NCI-H1694 treated with DMSO at 0.1 percent for 48 hours (cell line): ENCODE measurements around the gene TBC1D10B.
"Not testable (repeated sequence)": the region's sequence is repeated elsewhere in the genome, so short reads cannot be mapped to it uniquely, and the experiment has no call there.

Source experiments
- DNase-seq: peaks from one replicate; lab custom pipeline; 2025; lab: John Stamatoyannopoulos, UW

Gene TBC1D10B

DNA sequence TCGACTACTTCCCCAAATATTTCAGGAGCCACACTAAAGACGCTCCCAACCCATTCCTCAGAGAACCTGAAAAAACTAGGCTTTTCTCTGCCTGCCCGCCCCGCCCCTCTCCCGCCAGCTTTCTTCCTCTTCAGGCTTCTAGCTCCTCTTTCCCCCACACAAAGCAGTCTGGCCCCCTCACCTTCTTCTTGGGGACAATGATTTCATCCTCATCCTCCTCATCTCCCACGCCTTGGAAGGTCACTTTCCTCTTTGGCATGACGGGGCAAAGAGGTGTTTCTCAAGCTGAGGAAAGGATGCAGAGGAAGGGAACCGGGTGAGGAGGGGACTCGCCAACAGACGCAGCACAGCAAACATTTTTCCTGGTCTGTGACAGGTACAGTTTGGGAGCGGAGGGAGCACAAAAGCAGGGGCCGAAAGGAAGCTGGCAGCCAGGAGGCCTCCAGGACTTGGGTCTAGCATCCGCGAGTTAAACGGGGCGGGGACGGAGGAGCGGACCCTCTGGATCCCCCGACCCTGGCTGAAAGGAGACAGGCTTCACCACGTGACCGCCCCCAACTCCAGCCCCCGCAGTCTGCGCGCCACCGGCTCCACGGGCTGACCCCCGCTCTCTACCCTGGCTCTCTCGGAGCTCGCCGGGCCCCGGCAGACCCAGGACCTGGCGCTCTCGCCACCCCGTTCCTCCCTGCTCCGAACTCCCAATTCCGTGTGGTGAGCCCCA lies 15.7 kb downstream of the TBC1D10B start:
- DNase-seq: no peak

DNA sequence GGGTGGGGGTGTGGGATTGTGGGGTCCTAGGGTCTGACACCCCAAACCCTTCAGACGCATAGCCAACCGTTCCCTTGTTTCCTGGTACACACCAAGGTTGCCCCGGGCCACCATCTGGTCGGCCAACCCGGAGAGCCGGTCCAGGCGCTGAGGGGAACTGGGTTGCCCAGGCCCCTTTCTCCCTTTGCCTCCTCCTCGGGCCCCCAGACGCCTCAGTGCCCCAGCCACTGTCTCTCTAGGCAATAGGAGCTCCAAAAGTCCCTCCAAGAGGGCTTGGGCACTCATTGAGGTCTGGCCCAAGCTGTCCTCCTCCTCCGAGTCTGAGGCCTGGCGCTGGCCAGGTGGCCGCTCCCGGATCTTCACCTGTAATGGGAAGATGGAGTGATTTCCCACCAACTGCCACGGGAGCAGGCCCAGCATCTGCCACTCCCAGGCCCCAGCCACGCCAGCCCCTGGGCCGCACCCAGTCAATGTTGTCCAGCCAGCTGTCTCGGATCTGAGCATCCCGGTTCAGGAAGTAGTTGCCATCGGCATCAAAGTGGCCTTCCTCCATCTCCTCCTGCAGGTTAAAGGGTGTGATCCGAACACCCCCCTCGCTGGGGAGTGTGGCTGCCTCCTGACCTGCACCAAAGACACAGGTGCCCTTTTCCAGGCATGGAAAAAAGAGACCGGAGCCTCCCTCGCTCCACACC lies 16.7 kb downstream of the TBC1D10B start:
- DNase-seq: no peak

DNA sequence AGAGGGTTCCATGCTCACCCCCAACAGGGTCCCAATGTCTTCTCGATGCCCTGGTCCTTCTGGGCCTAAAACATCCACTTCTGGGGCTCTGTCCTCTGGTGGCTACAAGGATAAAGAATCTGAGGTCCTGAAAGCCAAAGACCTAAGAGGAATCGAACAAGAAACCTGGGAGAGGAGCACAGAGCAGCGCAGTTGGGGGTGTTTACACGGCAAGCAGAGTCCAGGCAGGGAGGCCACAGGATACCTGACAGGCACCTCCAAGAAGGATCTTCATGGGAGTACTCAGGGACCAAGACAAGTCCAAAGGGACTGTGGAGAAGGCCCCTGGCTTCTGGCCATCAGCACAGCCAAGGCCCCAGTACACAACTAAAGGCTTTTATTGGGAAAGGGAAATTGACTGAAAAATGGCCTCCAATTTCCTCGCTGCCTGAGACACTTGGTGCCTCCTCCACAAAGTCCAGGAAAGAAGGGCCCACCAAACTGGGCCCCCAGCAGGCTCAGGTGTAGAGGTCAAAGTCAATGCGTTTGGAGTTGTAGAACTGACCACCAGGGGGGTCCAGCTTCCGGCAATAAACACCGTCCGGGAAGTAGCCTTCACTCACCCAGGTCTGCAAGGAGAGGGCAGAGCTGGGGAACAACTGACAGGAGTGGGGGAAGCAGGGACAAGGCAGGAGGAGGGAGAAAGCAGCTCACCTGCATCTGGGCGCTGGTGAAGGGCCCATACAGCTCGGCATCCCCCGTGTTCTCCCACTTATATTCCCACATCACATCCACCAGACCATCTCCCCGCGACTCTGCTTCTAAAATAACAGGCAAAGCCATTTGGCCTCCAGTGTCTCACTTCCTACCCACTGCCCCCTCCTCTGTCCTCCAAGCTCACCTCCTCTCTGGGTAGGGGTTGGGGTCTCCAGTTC lies 17.5 kb downstream of the TBC1D10B start:
- DNase-seq: no peak

DNA sequence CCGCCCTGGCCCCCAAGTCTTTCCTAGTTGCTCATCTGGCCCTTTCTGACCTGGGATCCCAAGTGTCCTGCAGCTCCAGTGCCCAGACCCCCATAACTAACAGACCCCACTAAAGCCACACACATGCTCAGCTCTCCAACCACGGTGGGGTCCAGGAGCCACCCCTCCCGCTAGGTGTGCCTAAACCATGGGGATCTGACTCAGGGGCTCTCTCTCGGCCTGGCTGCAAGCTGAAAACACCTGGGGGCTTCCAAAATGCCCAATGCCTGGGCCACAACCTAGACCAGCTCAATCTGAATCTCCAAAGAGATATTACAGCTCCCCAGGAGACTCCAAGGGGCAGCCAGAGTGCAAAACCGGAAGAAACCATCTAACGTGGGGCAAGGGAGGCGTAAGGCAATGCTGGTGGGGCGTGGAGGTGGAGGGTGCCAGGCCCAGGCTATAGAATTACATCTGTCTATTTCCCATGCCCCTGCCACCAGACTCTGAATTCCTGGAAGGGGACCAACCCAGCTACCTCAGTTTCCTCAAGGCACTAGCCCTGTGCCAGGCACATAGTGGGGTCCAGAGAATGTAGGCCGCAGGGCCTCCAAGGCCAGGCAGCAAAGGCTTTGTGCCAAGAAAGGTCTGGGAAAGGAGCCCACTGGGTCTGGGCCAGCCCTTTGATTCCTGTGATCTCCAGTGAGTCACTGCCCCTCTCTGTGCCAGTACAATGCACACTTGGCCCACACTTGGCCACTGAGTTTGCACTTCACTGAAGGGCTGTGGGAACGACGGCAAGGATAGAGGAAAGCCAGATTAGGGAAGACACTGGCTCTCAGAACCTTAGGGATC lies 18.5 kb downstream of the TBC1D10B start:
- no peak for DNase-seq

DNA sequence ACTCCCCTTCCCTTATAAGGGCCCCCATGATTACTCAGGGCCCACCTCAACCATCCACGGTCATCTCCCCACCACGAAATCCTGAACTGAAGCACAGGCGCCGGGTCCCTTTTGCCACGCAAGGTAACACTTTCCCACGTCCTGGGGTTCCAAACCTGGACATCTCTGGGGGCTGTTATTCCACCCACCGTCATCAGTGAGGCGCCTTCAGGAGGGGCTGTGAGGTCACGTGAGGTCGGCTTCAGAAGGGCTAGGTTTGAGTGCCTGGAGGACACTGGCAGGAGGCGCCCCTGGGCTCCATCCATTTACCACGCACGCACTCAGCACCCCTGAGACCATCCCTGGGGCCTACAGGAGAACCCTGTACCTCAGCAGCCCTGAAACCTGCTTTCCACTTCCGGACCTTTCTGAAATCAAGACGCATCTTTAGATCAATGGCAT lies 19.3 kb downstream of the TBC1D10B start:
- DNase-seq: no peak

DNA sequence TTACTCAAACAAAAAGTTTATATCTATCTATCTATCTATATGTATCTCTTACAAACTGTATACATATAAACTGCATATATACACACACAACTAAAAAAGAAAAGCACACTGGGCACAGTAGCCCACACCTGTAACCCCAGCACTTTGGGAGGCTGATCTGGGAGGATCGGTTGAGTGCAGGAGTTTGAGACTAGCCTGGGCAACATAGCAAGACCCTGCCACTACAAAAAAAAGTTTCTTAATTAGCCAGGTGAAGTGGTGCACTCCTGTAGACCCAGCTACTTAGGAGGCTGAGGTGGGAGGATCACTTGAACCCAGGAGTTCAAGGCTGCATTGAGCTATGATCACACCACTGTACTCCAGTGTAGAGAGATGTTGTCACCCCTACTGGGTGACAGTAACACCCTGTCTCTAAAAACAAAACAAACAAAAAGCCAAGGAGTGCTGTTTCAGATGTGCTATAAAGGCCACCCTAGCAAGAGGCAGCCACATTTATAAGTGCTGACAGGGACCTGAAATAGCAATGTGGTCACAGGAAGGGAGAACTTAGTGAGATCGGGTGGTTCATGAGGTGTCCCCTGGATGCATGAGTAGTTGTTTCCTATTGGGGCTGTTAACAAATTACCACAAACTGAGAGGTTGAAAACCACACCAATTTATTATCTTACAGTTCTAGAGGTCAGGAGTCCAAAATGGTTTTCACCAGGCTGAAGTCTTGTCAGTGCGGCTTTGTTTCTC lies 20.0 kb downstream of the TBC1D10B start:
- DNase-seq: no peak

DNA sequence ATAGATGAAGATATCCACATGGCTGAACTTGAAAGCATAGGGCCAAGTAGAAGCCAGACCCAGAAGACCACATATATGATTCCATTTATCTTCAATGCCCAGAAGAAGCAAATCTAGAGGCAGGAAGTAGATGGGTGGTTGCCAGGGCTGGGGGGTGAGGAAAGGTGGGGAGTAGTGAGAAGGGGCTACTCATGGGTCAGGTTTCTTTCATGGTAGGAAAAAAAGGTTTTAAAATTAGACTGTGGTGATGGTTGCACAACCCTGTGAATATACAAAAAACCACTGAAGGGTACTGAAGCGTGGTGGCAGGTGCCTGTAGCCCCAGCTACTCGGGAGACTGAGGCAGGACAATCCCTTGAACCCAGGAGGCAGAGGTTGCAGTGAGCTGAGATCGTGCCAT lies 20.6 kb downstream of the TBC1D10B start:
- no peak for DNase-seq

DNA sequence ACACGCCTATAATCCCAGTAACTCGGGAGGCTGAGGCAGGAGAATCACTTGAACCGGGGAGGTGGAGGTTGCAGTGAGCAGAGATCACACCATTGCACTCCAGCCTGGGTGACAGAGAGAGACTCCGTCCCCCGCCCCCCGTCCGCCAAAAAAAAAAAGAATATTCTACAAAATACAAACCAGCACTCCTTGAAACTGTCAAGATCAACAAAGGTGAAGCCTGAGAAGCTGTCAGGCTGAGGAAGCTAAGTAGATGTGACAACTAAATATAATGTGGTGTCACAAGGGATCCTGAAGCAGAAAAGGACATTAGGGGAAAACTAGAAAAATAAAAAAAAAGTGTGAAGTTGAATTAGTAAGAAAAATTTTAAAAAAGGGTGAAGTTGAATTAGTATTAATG lies 21.4 kb downstream of the TBC1D10B start:
- DNase-seq: no peak

DNA sequence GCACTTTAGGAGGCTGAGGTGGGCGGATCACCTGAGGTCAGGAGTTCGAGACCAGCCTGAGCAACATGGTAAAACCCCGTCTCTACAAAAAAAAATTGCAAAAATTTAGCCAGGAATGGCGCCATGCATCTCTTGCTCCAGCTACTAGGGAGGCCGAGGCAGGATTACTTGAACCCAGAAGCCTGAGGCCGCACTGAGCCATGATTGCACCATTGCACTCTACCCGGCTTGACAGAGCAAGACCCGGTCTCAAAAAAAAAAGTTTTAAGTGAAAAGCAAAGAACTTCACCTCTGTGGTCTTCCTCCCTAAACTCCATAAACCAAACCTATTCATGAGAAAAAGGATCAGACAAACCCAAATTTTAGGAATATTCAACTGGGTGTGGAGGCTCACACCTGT lies 22.2 kb downstream of the TBC1D10B start:
- DNase-seq: no peak

DNA sequence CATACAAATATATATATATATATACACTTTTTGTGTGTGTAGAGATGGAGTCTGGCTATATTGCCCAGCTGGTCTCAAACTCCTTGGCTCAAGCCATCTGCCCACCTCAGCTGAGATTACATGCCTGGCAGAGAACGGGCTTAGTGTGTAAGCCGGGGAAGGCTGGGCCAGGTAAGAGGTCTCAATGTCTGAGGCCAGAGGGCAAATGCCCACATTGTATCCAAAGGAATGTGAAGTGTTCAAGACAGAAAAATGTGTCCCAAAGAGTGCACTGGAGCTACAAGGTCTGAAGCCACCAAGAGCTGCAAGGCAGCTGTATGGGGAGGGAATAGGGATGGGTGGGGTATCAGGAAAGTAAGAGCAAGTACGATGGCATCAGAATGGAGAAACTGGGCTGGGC lies 24.0 kb downstream of the TBC1D10B start:
- DNase-seq: no peak

DNA sequence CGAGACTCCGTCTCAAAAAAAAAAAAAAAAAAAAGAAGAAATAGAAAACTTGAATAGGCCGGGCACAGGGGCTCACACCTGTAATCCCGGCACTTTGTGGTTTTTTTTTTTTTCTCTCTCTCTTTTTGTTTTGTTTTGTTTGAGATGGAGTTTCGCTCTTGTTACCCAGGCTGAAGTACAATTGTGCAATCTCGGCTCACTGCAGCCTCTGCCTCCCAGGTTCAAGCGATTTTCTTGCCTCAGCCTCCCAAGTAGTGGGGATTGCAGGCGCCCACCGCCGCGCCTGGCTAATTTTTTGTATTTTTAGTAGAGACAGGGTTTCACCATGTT lies 26.8 kb downstream of the TBC1D10B start:
- not testable (repeated sequence) for DNase-seq

DNA sequence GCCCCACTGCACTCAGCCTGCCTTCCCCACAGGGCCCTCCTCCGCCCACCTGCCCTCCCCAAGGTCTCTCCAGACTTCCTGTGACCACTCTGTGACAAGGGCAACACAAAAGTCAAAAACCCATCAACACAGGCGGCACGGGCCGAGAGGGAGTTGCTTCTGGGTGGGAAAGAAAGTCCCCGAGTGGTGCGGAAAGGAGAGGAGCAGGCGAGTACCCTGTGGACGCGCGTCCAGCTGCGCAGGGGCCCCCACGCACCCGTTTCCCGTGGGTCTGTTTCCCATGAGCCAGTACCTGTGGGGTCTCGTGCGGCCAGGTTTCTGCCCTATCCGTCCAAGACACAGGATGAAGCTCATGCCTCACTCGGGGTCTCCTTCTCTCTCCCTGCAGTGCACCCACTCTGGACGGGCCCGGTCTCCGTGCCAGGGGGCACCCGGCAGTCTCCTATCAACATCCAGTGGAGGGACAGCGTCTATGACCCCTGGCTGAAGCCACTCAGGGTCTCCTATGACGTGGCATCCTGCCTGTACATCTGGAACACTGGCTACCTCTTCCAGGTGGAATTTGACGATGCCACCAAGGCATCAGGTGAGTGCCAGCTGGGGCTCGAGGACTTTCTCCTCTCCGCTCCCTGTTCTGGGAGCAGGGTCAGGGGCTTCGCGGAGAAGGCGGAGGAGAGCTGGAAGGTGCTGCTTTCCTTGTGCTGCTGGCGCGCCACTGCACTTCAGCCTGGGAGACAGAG lies 27.4 kb downstream of the TBC1D10B start:
- DNase-seq: no peak

DNA sequence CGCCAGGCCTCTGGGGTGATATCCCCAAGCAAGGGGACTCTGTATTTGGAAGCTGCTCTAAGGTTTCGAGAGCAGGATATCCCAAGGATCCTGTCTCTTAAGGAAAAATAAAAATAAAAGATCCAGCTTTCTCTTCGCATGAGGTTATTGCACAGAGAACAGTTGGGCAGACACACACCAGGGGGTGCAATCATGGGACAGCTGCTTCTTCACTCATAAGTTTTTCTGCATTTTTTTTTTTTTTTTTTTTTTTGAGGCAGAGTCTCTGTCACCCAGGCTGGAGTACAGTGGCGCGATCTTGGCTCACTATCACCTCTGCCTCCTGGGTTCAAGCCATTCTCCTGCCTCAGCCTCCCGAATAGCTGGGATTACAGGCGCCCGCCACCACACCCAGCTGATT lies 28.3 kb downstream of the TBC1D10B start:
- DNase-seq: not testable (repeated sequence)

DNA sequence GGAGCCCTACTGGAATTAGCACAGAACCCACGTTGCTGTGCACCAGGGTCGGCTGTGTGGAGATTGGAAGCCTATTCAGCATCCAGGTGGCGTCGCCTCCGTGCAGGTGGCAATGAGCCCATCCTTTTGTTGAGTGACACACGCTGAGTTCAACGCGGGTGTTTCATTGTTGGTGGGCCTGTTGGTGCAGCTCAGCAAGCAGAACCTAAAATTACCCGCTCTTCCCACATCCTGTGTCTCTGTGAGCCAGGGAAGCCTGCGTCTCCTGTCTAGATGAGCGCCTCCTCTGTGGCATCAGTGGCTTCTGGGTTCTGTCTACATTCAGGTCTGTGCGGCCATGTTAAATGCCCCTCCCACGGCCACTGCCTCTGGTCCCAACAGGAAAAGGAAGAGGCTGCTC lies 29.7 kb downstream of the TBC1D10B start:
- DNase-seq: no peak

DNA sequence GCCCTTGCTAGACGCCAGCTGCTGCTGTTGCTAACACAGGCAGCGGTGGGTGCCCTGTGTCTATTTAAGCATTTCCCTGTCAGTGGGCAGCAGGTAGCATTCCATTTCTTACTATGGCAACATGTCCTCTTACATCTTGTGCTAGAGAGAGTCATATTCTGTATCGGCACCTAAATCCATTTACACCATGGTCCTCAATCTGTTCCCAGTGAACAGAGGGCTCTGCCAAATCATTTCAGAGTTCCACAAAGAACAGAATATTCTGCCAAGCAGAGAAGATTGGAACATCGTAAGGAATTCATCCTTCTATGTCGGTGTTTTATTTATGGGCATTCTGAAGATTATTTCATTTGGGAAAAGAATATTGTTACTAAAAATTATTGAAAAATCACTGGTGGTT lies 31.6 kb downstream of the TBC1D10B start:
- DNase-seq: not testable (repeated sequence)

DNA sequence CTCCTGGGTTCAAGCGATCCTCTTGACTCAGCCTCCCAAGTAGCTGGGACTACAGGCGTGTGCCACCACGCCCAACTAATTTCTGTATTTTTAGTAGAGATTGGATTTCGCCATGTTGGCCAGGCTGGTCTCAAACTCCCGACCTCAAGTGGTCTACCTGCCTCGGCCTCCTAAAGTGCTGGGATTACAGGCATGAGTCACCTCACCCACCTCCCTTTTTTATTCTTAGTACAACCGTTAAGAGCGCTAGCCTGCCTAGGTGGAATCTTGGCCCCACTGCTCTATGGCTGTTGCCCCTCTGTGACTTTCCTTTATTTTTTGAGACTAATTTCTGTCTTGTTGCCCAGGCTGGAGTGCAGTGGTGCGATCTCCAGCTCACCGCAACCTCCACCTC lies 32.3 kb downstream of the TBC1D10B start:
- not testable (repeated sequence) for DNase-seq

DNA sequence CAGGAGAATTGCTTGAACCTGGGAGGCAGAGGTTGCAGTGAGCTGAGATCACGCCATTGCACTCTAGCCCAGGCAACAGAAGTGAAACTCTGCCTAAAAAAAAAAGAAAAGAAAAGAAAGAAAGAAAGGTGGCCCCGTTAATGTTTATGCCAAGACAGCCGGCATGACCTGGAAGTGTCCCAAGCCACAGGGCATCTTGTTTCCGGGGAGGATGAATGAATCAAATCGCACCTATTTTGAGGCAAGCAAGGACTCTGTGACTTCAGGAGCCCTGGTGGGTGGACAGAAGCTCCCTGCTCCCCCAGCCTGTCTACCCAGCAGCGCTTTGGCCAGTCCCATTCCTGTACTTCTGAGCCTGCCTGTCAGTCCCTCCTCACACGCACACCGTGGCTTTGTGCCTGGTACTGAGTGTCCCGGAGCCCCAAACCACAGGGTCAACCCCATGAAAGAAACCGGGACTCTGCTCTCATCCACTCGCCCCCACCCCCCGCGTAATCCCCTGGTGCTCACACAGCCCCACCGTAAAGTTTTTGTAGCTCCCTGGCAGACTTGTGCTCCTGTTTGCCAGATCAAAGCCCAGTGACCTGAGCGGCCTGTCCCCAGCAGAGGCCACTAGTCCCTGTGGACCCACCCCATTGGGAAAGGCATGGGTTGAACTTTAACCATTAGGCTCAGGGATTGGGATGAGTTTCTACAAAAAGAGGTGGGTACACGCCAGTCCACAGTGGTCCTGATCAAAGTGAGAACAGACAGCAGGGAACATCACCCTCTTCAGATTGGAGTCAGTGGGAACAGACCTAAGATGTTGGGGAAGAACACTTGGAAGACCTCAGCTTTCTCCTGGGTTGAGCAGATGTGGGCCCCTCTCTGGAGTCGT lies 34.5 kb downstream of the TBC1D10B start:
- DNase-seq: no peak

DNA sequence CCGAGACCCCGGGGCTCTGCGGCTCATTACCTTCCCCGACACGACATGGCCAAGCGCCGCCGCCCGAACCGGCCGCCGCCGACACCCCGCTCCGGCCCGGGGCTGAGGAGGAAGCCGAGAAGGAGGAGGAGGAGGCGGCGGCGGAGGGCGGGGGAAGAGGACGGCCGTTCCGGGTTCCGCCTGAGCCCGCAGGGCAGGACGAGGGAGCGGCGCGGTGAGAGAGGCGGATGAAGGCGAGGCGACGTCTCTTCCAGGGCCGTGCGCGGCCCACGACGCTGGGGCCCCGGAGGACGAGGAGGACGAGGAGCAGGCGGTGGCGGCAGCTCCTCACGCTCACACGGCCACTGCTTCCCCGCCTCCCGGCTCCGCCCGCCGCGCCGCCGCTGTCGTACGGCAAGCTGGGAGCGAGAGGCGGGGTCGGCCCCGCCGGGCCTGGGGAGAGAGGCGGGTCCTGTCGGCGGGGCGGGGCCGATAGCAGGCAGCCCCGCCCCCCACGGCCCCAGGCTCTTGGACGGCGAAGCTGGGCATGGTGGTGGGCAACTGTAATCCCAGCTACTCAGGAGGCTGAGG lies 35.2 kb downstream of the TBC1D10B start:
- DNase-seq: peak; percentile 25

DNA sequence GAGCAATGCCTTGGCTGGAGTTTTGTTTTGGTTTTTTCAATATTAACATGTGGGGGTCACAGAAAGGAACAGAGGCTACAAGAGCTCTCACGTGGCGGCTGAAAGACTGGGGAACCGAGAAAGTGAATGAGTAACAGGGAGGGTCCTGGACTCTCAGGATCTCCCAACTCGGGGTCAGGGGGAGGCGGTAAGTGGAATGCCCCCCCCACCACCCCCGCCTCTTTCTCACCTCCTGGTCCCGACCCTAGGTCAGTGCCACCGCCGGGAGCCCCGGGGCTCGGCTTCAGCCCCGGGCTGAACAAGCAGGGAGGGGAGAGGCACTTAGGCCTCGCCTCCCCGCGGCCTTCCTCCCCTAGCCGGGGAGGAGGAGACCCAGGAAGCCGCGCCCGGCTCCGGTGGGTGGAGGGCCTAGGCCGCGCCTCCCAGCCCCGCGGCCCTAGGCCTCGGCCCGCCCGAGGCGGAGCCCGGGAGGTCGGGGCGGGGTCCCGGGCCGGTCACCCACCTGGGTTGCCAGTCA lies 35.8 kb downstream of the TBC1D10B start:
- DNase-seq: not testable (repeated sequence)
